HG02981 (cell line): Measurements from ENCODE around the gene USP34.

ENCODE experiments used
- ATAC-seq: cut with Tn5 transposase; IDR thresholded peaks from one replicate; pipeline ENCODE4 v1.9.1; 2021; ENCODE audit warnings: mild to moderate bottlenecking, moderate library complexity; ENCODE audit not compliant: unreplicated experiment

Gene USP34

GRCh38 chr2:61379521-61379920, 91.4 kb downstream of the USP34 start:
- no peak for ATAC-seq

GRCh38 chr2:61378281-61378680, 92.6 kb downstream of the USP34 start:
- no peak for ATAC-seq

- no peak for ATAC-seq
These were observed 93.8 kb downstream of the USP34 start for GRCh38 chr2:61377046-61377445.

- no peak for ATAC-seq
These were observed 94.7 kb downstream of the USP34 start for GRCh38 chr2:61376211-61376610.

- ATAC-seq, result no peak
These were observed 99.9 kb downstream of the USP34 start for GRCh38 chr2:61371027-61371426.

- ATAC-seq, result no peak
These were observed 101.9 kb downstream of the USP34 start for GRCh38 chr2:61368687-61369665.

- ATAC-seq, result no peak
These were observed 103.7 kb downstream of the USP34 start for GRCh38 chr2:61367177-61367576.

GRCh38 chr2:61363580-61363979, 107.3 kb downstream of the USP34 start:
- ATAC-seq, result no peak

- no peak for ATAC-seq
These were observed 108.0 kb downstream of the USP34 start for GRCh38 chr2:61362873-61363272.

GRCh38 chr2:61361068-61361467, 109.8 kb downstream of the USP34 start:
- ATAC-seq, result no peak

GRCh38 chr2:61359058-61359457, 111.8 kb downstream of the USP34 start:
- no peak for ATAC-seq

GRCh38 chr2:61357681-61358080, 113.2 kb downstream of the USP34 start:
- no peak for ATAC-seq

GRCh38 chr2:61356958-61357350, 113.9 kb downstream of the USP34 start:
- ATAC-seq, result no peak

GRCh38 chr2:61356261-61356957, 114.5 kb downstream of the USP34 start:
- ATAC-seq, result no peak

GRCh38 chr2:61354543-61355197, 116.2 kb downstream of the USP34 start:
- no peak for ATAC-seq

GRCh38 chr2:61353909-61354308, 117.0 kb downstream of the USP34 start:
- ATAC-seq, result no peak

GRCh38 chr2:61350777-61351176, 120.1 kb downstream of the USP34 start:
- no peak for ATAC-seq

- no peak for ATAC-seq
These were observed 127.7 kb downstream of the USP34 start for GRCh38 chr2:61343141-61343540.

GRCh38 chr2:61340242-61340641, 130.6 kb downstream of the USP34 start:
- ATAC-seq, result no peak

- ATAC-seq, result no peak
These were observed 132.4 kb downstream of the USP34 start for GRCh38 chr2:61338447-61338846.

GRCh38 chr2:61335187-61335586, 135.7 kb downstream of the USP34 start:
- ATAC-seq, result no peak

- no peak for ATAC-seq
These were observed 136.4 kb downstream of the USP34 start for GRCh38 chr2:61334466-61334865.
